Measurements from ENCODE around the gene CELA3A. TPM values are rescaled to one million over a fixed set of nuclear protein-coding genes. Genes with fewer than 3 reads are reported as not detected.

Gene CELA3A
- total and polyA plus RNA-seq, 2 of the 8 experiments (the other 6 are each of a cell fraction or from before 2014, with no cell fraction given), result not detected

DNA sequence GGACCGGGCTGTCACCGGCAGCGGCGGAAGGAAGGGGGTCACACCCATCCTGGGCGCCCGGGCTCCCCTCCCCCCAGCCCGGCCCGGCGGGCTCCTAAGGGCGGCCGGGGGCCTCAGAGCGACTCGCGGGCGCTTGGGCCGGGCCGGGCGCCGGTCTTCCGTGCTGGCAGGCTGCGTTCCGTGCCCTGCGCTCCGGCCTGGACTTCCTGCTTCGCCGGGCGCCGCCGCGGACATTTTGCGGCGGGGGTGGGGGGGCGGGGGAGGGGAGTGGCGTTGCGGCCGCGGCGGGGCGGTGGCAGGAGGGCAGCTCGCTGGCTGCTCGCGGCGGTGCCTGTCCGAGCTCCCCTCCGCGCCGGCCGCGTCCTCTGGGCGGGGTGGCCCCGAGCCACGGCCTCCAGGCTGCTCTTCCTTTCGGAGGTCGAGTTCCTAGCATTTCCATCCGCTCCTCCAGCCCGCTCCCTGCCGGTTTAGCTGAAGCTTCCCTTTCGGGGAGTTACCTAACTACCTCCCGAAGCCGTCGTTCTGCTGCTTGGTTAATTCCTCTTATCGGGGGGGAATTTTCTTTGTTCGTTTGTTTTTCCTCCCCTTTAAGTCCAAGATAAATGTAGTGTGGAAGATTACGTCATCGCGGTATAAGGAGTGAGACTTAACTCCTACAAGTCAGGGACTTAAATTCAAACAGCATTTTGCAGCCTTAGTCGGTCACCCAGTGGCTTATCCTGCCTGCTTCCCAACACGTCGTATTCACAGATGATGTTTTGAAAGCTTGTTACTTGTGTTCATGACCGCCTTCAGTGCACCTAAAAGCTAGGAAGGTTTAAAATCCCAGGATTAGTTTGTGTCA lies 51.8 kb downstream of the CELA3A start (continued):
- TF ChIP-seq, protein P1, sequence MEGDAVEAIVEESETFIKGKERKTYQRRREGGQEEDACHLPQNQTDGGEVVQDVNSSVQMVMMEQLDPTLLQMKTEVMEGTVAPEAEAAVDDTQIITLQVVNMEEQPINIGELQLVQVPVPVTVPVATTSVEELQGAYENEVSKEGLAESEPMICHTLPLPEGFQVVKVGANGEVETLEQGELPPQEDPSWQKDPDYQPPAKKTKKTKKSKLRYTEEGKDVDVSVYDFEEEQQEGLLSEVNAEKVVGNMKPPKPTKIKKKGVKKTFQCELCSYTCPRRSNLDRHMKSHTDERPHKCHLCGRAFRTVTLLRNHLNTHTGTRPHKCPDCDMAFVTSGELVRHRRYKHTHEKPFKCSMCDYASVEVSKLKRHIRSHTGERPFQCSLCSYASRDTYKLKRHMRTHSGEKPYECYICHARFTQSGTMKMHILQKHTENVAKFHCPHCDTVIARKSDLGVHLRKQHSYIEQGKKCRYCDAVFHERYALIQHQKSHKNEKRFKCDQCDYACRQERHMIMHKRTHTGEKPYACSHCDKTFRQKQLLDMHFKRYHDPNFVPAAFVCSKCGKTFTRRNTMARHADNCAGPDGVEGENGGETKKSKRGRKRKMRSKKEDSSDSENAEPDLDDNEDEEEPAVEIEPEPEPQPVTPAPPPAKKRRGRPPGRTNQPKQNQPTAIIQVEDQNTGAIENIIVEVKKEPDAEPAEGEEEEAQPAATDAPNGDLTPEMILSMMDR (IDR thresholded peaks at IDR 0.05; ENCODE audit: control extremely low read depth in 1 of 3, insufficient read depth in 1 of 3, low read depth in 1 of 3, low read length in 3 of 3), result no peak
- TF ChIP-seq RAD21 (IDR thresholded peaks at IDR 0.05 in 1 of 2, conservative IDR thresholded peaks at IDR 0.05 in 1 of 2; ENCODE audit: low read depth in 2 of 2, low read length in 2 of 2) (no peak), TEAD4 (IDR thresholded peaks at IDR 0.05; ENCODE audit: low read depth, low read length) (no peak), SP4 (IDR thresholded peaks at IDR 0.05; ENCODE audit: low read length) (no peak), SRF (IDR thresholded peaks at IDR 0.05; ENCODE audit: low read depth, low read length) (no peak), JUND (IDR thresholded peaks at IDR 0.05; ENCODE audit: low read length) (peak; percentile 83), NRF1 (IDR thresholded peaks at IDR 0.05; ENCODE audit: low read depth, low read length) (no peak), PHF8 (conservative IDR thresholded peaks at IDR 0.05; ENCODE audit: low read depth, low read length) (peak; percentile 50), SUZ12 (IDR thresholded peaks at IDR 0.05; ENCODE audit: low read length) (no peak), EGR1 (IDR thresholded peaks at IDR 0.05; ENCODE audit: borderline replicate concordance, low read depth, low read length) (no peak), TAF7 (optimal IDR thresholded peaks at IDR 0.05; ENCODE audit: borderline replicate concordance, low read depth, low read length) (peak; percentile 10), CEBPB (IDR thresholded peaks at IDR 0.05; ENCODE audit: low read depth, low read length) (peak; percentile 67), CHD1 (IDR thresholded peaks at IDR 0.05; ENCODE audit: low read depth, low read length) (no peak), POU5F1 (IDR thresholded peaks at IDR 0.05; ENCODE audit: low read depth, low read length) (no peak), SIN3A (conservative IDR thresholded peaks at IDR 0.05 in 1 of 2, IDR thresholded peaks at IDR 0.05 in 1 of 2; ENCODE audit: low read depth in 1 of 2, low read length in 2 of 2) (0 out of 4 replicates have a peak, but pooled peaks of 1 of the 2 experiments have one; percentile 41), CBX5 (IDR thresholded peaks at IDR 0.05; ENCODE audit: low read depth, low read length) (no peak), FOSL1 (IDR thresholded peaks at IDR 0.05; ENCODE audit: insufficient read depth, low read depth, low read length) (no peak), SIX5 (IDR thresholded peaks at IDR 0.05; ENCODE audit: low read depth, low read length) (no peak)
- TF ChIP-seq, protein P2, sequence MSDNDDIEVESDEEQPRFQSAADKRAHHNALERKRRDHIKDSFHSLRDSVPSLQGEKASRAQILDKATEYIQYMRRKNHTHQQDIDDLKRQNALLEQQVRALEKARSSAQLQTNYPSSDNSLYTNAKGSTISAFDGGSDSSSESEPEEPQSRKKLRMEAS (IDR thresholded peaks at IDR 0.05), result no peak
